DND-41 (cell line): ENCODE measurements around the gene SCGB1D1.

Source experiments
- EZH2 ChIP-seq: IDR thresholded peaks from 3 replicates; pipeline ENCODE4 v1.6.1; 2012; ENCODE audit warnings: borderline replicate concordance, low read depth, mild to moderate bottlenecking, moderate library complexity, low read length, inconsistent platforms; ENCODE audit not compliant: severe bottlenecking
- TF ChIP-seq, protein P1 (sequence below): IDR thresholded peaks from 2 replicates; pipeline ENCODE4 v1.5.1; 2012; ENCODE audit warnings: borderline replicate concordance, low read length, moderate library complexity, mild to moderate bottlenecking; ENCODE audit not compliant: poor library complexity, severe bottlenecking; ENCODE audit errors: extremely low read depth

DNA sequence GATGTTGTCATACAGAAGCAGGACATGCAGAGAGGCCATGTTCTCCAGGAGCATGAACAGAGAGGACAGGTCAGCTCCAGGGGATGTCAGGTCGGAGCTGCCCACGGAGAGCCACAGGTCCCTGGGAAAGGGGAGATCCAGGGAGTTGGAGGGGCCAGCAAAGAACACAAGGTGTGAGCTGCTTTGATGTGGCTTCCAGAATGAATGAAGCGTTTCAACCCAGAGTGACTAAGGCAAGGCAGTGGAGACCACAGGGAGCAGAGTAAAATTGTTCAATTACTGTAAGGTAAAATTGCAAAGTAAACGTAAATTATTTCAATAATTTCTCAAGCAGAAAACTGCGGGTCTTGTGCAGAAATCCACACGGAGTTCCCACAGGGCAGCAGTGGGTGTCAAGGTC is 12.9 kb downstream of the SCGB1D1 start:
- TF ChIP-seq, protein P1, sequence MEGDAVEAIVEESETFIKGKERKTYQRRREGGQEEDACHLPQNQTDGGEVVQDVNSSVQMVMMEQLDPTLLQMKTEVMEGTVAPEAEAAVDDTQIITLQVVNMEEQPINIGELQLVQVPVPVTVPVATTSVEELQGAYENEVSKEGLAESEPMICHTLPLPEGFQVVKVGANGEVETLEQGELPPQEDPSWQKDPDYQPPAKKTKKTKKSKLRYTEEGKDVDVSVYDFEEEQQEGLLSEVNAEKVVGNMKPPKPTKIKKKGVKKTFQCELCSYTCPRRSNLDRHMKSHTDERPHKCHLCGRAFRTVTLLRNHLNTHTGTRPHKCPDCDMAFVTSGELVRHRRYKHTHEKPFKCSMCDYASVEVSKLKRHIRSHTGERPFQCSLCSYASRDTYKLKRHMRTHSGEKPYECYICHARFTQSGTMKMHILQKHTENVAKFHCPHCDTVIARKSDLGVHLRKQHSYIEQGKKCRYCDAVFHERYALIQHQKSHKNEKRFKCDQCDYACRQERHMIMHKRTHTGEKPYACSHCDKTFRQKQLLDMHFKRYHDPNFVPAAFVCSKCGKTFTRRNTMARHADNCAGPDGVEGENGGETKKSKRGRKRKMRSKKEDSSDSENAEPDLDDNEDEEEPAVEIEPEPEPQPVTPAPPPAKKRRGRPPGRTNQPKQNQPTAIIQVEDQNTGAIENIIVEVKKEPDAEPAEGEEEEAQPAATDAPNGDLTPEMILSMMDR: no peak
- TF ChIP-seq EZH2: no peak
